GM15510 (cell line): Measurements from ENCODE around the gene ENTPD1.

ENCODE experiments used
- POLR2A ChIP-seq: IDR thresholded peaks from 3 replicates; pipeline ENCODE4 v1.6.1; 2011; ENCODE audit warnings: borderline replicate concordance; ENCODE audit not compliant: insufficient read length; ENCODE audit errors: extremely low read depth

ENTPD1 gene

GRCh38 chr10:95835149-95835860 is 79.3 kb downstream of the ENTPD1 start:
- no peak for TF ChIP-seq POLR2A

- TF ChIP-seq POLR2A = no peak
Measured at GRCh38 chr10:95835911-95836310, 79.9 kb downstream of the ENTPD1 start.

DNA sequence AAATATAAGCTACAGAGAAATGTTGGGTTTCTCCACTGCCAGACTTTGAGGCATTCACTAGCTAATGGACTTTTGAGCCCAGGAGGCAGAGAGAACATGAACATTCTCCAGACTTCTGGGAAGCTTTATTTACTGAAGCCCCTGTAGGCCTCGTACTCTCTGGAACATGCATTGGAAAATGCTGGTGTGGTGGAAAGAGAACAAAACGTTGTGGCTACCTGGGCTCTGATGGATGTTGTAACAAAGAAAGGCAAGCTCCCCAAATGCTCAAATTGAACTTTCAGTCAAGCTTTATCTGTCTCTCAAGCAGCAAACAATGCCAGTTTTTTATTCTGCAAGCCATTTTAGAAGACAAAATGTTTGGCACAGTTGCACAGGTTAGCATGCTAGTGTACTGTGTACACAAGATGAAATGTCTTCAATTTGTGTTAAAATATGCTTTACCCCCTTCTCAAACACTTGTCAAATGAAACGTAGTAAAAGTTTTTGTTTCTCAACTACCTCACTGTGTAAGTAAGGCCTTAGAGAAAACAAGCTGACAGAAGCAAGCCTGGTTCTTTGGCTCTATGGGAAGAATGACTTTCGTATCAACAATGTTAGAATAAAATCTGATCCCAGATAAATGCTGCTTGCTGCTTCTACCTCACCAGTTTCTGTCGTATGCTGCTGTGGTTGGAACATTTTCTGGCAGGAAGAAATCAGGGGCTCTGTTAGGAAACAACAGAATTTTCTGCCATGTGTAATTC is 80.8 kb downstream of the ENTPD1 start:
- TF ChIP-seq POLR2A = no peak

DNA sequence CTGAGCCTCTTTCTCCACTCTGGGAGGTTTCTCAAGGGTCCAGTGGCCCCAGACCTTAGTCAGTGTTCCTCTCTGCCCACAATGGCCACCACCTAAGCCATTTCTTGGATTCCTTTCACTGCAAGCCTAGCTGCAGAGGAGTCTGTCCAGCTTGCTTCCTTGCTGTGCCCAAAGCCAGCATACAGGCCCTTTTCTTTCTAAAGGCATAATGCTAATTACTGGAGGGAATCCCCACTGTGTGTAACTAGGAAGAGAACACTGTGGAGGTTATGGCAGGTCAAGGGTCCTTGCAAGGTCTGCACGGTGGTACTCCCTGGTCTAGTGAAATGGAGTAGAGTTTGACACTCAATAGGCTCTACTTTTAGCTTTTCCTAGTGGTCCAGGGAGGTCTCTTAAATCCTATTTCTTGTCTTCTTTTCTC is 81.4 kb downstream of the ENTPD1 start:
- TF ChIP-seq POLR2A = no peak

DNA sequence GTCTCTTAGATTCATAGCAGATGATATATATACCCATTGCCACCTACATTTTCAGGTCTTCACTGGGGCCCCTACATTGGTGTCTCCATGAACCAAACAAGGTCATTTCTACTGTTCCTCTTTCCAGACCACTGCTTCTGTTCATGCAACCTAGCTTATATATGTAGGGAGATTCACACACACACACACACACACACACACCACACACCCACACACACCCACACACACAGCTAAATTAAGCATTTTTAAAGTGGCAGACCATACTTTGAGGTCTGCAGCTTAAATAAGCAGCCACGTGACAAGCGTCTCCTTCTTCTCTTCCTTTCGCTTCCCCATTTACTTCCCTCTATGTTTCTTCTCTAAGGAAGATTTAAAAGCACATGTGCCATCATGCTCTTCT is 81.8 kb downstream of the ENTPD1 start:
- TF ChIP-seq POLR2A = no peak

DNA sequence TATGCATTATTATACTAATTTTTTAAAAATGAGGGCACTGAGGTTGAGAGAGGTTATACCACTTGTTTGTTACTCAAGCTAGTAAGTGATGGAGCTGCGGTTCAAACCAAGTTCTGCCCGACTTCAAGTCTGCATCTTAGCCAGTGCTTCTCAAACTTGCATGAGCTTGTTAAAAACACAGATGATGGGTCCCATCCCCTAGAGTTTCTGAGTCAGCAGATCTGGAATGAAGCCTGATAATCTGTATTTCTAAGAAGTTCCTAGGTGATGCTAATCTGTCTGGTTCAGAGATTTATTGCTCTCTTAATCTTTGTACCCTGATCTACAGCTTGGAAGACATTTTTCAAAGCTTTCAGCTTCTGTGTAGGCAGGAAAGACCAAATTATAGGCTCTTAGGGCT is 84.2 kb downstream of the ENTPD1 start:
- TF ChIP-seq POLR2A = no peak

GRCh38 chr10:95840681-95841080 is 84.7 kb downstream of the ENTPD1 start:
- no peak for TF ChIP-seq POLR2A

GRCh38 chr10:95841661-95842498 is 85.9 kb downstream of the ENTPD1 start:
- TF ChIP-seq POLR2A = no peak

GRCh38 chr10:95845411-95845810 is 89.4 kb downstream of the ENTPD1 start:
- no peak for TF ChIP-seq POLR2A

GRCh38 chr10:95847007-95847406 is 91.0 kb downstream of the ENTPD1 start:
- no peak for TF ChIP-seq POLR2A

- no peak for TF ChIP-seq POLR2A
Measured at GRCh38 chr10:95848841-95849240, 92.9 kb downstream of the ENTPD1 start.

DNA sequence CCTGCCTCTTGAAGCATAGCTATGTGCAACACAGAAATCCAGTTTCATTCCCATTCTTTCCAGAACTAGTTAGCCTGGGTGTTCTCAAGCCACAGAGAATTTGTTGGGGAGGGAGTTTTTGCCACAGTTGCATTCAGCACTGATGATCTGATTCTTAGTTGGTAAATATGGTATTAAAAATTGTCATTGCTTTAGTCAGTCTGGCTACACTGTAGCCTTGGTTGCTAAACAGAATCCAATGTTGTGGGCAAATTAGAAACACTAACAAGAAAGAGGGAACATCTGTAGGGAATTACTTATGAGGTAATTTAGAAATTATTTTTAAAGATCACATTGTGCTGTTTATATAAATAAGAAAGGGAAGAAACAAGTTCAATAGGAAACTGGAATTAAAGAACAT is 94.8 kb downstream of the ENTPD1 start:
- no peak for TF ChIP-seq POLR2A

- TF ChIP-seq POLR2A = no peak
Measured at GRCh38 chr10:95860166-95860940, 104.4 kb downstream of the ENTPD1 start.

DNA sequence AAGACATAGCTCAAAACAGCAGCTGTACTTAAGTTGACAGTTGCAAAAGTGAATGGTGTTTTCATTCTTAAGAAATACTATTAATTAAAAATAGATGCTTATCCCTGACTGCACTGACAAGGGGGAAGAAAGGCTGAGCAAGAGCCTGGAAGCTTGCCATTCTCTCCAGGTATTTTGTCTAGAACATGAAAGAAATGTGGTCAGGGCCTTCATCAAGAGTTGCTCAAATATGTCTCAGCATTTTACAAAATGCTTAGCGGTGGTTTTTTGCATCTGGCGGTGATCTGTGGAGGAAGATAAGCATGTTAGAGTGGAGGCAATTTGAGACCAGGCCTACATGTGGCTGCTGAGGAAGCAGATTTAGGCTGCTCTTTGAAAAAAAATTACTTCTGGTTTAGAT is 105.4 kb downstream of the ENTPD1 start:
- TF ChIP-seq POLR2A = no peak
